HG02623 (cell line): ENCODE measurements around the gene GLT8D2.
"Not testable (repeated sequence)": the region's sequence is repeated elsewhere in the genome, so short reads cannot be mapped to it uniquely, and the experiment has no call there.

Experiments used
- ATAC-seq: cut with Tn5 transposase; IDR thresholded peaks from one replicate; pipeline ENCODE4 v1.9.1; 2021; ENCODE audit warnings: moderate library complexity; ENCODE audit not compliant: unreplicated experiment

The GLT8D2 gene

DNA sequence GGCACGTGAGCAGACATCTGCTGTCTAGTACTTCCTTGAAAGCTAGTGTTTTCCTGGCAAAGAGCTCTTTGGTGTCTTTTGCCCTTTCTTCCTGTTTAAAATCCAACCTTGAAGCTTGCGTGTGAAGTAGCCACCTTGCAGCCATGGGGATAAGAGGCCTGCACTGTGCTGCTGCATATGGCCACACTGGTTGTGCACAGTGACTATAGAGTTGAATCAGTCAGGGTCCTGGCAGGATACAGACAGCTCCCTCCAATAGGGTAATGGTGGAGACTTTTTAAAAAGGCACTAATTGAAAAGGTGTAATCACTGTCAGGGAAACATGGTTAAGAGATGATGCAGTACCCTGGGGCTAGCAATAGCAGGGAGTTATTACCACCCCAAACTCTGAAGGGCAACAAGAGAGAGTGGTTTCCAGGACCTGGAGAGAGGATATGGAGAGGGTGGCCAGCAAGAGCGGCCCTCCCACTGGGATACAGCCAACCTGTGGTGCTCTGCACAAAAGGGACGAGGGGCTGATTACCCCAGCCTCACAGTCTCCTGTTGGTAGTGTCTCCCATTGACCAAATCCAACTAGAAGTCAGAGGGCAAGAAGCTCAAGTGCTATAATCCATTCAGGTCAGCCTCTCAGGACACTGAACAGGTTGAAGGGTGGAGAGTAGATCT is 4.8 kb upstream of the GLT8D2 start:
- ATAC-seq, result no peak

- no peak for ATAC-seq
Observed at GRCh38 chr12:104050436-104050835, 449 bp upstream of the GLT8D2 start.

GRCh38 chr12:104049278-104049902 is 597 bp downstream of the GLT8D2 start:
- ATAC-seq, result no peak

- no peak for ATAC-seq
Observed at GRCh38 chr12:104048811-104049210, 1.2 kb downstream of the GLT8D2 start.

DNA sequence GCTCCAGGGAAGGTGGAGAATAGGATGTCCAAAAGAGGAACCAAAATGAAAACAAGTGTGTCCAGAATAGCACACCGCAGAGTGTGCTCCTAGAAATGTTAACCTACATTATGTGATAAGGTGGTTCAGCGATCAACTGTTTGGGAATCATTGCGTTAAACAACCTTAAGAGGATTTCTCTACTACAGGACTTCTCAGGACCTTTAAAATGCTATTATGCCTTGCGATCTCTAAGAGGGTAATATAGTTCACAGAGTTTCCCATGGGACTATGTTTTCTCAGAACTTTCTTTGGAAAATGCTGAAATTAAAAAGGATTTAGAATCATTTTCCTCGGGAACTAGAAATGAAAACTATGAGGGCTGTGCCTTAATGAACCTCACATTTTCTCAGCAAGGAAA is 1.8 kb downstream of the GLT8D2 start:
- no peak for ATAC-seq

GRCh38 chr12:104046306-104046705 is 3.7 kb downstream of the GLT8D2 start:
- no peak for ATAC-seq

GRCh38 chr12:104044158-104044557 is 5.8 kb downstream of the GLT8D2 start:
- ATAC-seq, result no peak

DNA sequence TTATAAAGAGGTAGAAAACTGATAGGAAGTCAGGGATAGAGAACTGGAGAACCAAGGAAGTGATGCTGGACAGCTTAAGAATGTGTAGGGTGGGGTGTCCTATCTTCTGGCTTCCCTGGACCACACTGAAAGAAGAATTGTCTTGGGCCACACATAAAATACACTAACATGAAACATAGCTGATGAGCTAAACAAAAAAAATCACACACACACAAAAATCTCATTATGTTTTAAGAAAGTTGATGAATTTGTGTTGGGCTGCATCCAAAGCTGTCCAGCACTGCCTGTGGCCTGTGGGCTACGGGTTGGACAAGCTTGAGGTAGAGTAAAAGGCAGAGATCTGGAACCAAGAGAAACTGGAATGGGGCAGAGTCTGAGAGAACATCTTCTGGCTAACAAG is 7.4 kb downstream of the GLT8D2 start:
- ATAC-seq, result no peak

DNA sequence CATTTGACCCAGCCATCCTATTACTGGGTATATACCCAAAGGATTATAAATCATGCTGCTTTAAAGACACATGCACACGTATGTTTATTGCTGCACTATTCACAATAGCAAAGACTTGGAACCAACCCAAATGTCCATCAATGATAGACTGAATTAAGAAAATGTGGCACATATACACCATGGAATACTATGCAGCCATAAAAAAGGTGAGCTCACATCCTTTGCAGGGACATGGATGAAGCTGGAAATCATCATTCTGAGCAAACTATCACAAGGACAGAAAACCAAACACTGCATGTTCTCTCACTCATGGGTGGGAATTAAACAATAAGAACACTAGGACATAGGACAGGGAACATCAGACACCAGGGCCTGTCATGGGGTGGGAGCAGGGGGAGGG is 10.2 kb downstream of the GLT8D2 start:
- not testable (repeated sequence) for ATAC-seq

- not testable (repeated sequence) for ATAC-seq
Observed at GRCh38 chr12:104036143-104036542, 13.8 kb downstream of the GLT8D2 start.

- not testable (repeated sequence) for ATAC-seq
Observed at GRCh38 chr12:104030596-104030995, 19.4 kb downstream of the GLT8D2 start.

- ATAC-seq, result no peak
Observed at GRCh38 chr12:104026841-104027599, 23.0 kb downstream of the GLT8D2 start.

- ATAC-seq, result no peak
Observed at GRCh38 chr12:104025771-104026170, 24.2 kb downstream of the GLT8D2 start.

GRCh38 chr12:104024348-104024747 is 25.6 kb downstream of the GLT8D2 start:
- ATAC-seq, result no peak

GRCh38 chr12:104023710-104024109 is 26.3 kb downstream of the GLT8D2 start:
- ATAC-seq, result no peak

- ATAC-seq, result no peak
Observed at GRCh38 chr12:104022786-104023185, 27.2 kb downstream of the GLT8D2 start.

DNA sequence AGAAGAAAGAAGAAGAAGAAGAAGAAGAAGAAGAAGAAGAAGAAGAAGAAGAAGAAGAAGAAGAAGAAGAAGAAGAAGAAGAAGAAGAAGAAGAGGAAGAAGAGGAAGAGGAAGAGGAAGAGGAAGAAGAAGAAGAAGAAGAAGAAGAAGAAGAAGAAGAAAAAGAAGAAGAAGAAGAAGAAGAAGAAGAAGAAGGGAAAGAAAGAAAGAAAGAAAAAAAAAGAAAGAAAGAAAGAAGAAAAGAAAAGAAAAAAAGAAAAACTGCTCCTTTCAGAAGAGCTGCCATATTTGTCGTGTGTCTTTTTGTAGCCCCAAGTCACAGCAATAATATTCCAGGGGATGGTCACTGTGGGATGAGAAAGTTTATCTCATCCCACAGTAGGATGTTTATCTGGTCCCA is 28.1 kb downstream of the GLT8D2 start:
- ATAC-seq, result not testable (repeated sequence)

DNA sequence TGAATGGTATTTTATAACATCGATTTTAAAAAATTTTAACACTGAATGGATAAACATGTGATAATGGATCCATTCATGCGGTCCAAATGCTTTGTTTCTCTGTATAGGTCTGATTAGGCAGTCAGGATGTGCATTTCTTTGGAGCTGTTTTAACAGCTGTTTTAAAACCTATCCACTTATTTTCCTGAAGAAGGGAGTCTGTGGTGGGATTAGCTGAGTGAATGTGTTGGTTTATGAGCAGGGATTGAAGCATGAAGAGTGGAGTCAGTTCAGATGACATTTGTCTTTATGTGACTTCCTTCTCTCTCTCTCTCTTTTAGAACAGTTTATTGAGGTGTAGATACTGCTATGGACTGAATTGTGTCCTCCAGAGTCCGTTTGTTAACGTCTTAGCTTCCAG is 37.7 kb downstream of the GLT8D2 start:
- no peak for ATAC-seq

- ATAC-seq, result no peak
Observed at GRCh38 chr12:104011253-104011652, 38.7 kb downstream of the GLT8D2 start.

- ATAC-seq, result no peak
Observed at GRCh38 chr12:104010606-104011169, 39.3 kb downstream of the GLT8D2 start.

- ATAC-seq, result no peak
Observed at GRCh38 chr12:104010121-104010520, 39.9 kb downstream of the GLT8D2 start.

GRCh38 chr12:104006929-104007328 is 43.1 kb downstream of the GLT8D2 start:
- ATAC-seq, result no peak
